K562 (cell line): ENCODE results near the gene FNBP1. TPM values are rescaled to one million over a fixed set of nuclear protein-coding genes. Genes with fewer than 3 reads are reported as not detected.

Experiments
- ATAC-seq: fragments of 200-7000 bp; cut with Tn5 transposase; 3 replicates; pipeline ENCODE4 v1.9.1; 2020; ENCODE audit warnings: moderate library complexity
- BruUV-seq: library from RNA; stranded (reverse); fragments of 400-500 nt; replicated peaks from 2 replicates; lab custom pipeline; 2021; lab: Mats Ljungman, UMichigan
- CTCF ChIA-PET: fragments of 300-600 bp; formaldehyde crosslinking; extraction: SDS; loops from one replicate; lab custom pipeline; 2021; ENCODE audit warnings: low intra/inter-chr PET ratio; lab: Yijun Ruan, JAX
- POLR2A ChIA-PET: fragments of 300-600, 350-650 bp; sonication (Branson Sonifier 250); formaldehyde crosslinking; extraction: SDS; loops from one replicate; lab custom pipeline; 2021; ENCODE audit warnings: antibody characterized with exemption, inconsistent platforms; lab: Yijun Ruan, JAX
- DNase-seq, 4 experiments: peaks; one replicate each; pipeline versions ENCODE4 v3.0.0 to v3.0.0-alpha.2; 2011 to 2018; ENCODE audit warnings: low spot score in 3 of 4, mixed read lengths in 3 of 4; ENCODE audit errors: extremely low read depth in 1 of 4
- FAIRE-seq: peaks from 2 replicates; lab custom pipeline; 2011; peaks lifted over from hg19 to GRCh38; lab: Jason Lieb, UNC
- H2AFZ ChIP-seq: 2 replicates; pipeline ENCODE4 v1.6.0; 2011; ENCODE audit warnings: low read depth, low read length, control low read depth, inconsistent platforms
- H3K27ac ChIP-seq: fragments of 200-600 bp; 3 replicates; pipeline ENCODE4 v1.8.0; 2011; ENCODE audit warnings: low read depth, mild to moderate bottlenecking, control low read depth, inconsistent platforms, low read length, moderate library complexity, mixed read lengths; ENCODE audit errors: extremely low read depth
- H3K27me3 ChIP-seq, 2 experiments: fragments of 300-600 bp in 1 of 2; 2 replicates in 1 of 2; 3 replicates in 1 of 2; pipeline versions ENCODE4 v1.6.0 to v1.8.0; 2011; ENCODE audit warnings: inconsistent platforms in 2 of 2, low read length in 2 of 2, mild to moderate bottlenecking in 1 of 2, mixed read lengths in 1 of 2, moderate library complexity in 1 of 2; ENCODE audit not compliant: control insufficient read depth in 2 of 2, insufficient read depth in 2 of 2
- H3K36me3 ChIP-seq: fragments of 300-600 bp; 3 replicates; pipeline ENCODE4 v1.8.0; 2011; ENCODE audit warnings: mild to moderate bottlenecking, low read length, inconsistent platforms; ENCODE audit not compliant: control insufficient read depth, insufficient read depth
- H3K4me1 ChIP-seq, 2 experiments: fragments of 200-600 bp in 1 of 2; replicated peaks in 1 of 2; 2 replicates in 1 of 2; 3 replicates in 1 of 2; pipeline versions ENCODE4 v1.5.1 to v1.8.0; 2011; ENCODE audit warnings: inconsistent platforms in 2 of 2, low read length in 2 of 2, mild to moderate bottlenecking in 1 of 2, mixed read lengths in 1 of 2, moderate library complexity in 1 of 2; ENCODE audit not compliant: control insufficient read depth in 2 of 2, insufficient read depth in 2 of 2
- H3K4me2 ChIP-seq: 2 replicates; pipeline ENCODE4 v1.6.1; 2011; ENCODE audit warnings: low read length, control low read depth, inconsistent platforms, mixed read lengths; ENCODE audit not compliant: insufficient read depth
- H3K4me3 ChIP-seq: fragments of 200-600 bp; sonication (generic), shearing (Covaris generic); 2 replicates; pipeline ENCODE4 v1.5.1; 2016; ENCODE audit warnings: control low read depth, inconsistent platforms
- H3K79me2 ChIP-seq: fragments of 200-600 bp; 3 replicates; pipeline ENCODE4 v1.8.0; 2011; ENCODE audit warnings: low read length, inconsistent platforms; ENCODE audit not compliant: control insufficient read depth, insufficient read depth
- H3K9ac ChIP-seq, 2 experiments: 2 replicates each; pipeline versions ENCODE4 v1.6.0 to v1.6.1; 2011; ENCODE audit warnings: low read depth in 2 of 2, low read length in 2 of 2, control low read depth in 1 of 2, inconsistent platforms in 1 of 2, mild to moderate bottlenecking in 1 of 2, mixed read lengths in 1 of 2; ENCODE audit not compliant: insufficient read depth in 1 of 2
- H3K9me1 ChIP-seq: one replicate; pipeline ENCODE4 v1.6.0; 2011; ENCODE audit warnings: inconsistent platforms, mild to moderate bottlenecking, low read length, moderate library complexity; ENCODE audit not compliant: control insufficient read depth, insufficient read depth
- H3K9me3 ChIP-seq: replicated peaks from 2 replicates; pipeline ENCODE4 v1.5.1; 2011; ENCODE audit warnings: low read depth, low read length, inconsistent platforms; ENCODE audit not compliant: control insufficient read depth, insufficient read depth
- H4K20me1 ChIP-seq: replicated peaks from 2 replicates; pipeline ENCODE4 v1.6.1; 2011; ENCODE audit warnings: low read length, inconsistent platforms, mixed read lengths; ENCODE audit not compliant: control insufficient read depth, insufficient read depth
- C11orf30 ChIP-seq: fragments of 450-650 bp; IDR thresholded peaks from 2 replicates; pipeline ENCODE4 v1.6.1; 2016; ENCODE audit warnings: low read depth, mild to moderate bottlenecking
- CC2D1A ChIP-seq: fragments of 450-650 bp; IDR thresholded peaks from 2 replicates; pipeline ENCODE4 v1.6.1; 2017; ENCODE audit warnings: mild to moderate bottlenecking
- ELK1 ChIP-seq: sonication (generic); formaldehyde crosslinking; IDR thresholded peaks from 2 replicates; pipeline ENCODE4 v1.8.1; 2022; ENCODE audit warnings: missing genetic modification reagents
- GABPB1 ChIP-seq: sonication (generic); formaldehyde crosslinking; IDR thresholded peaks from 2 replicates; pipeline ENCODE4 v1.8.0; 2022; ENCODE audit warnings: mild to moderate bottlenecking, missing genetic modification reagents
- POLR3G ChIP-seq: IDR thresholded peaks from 2 replicates; pipeline ENCODE4 v1.6.1; 2011; ENCODE audit not compliant: insufficient read length, insufficient replicate concordance; ENCODE audit errors: extremely low read depth
- RREB1 ChIP-seq: fragments of 250-450 bp; sonication (Bioruptor Pico); IDR thresholded peaks from 2 replicates; pipeline ENCODE4 v1.4.0; 2020
- SRSF9 ChIP-seq: fragments of 200-400 bp; formaldehyde crosslinking; IDR thresholded peaks from 2 replicates; pipeline ENCODE4 v1.6.1; 2017; ENCODE audit warnings: low read depth, low read length, borderline replicate concordance
- STAT5A ChIP-seq: IDR thresholded peaks from 2 replicates; pipeline ENCODE4 v1.6.1; 2012; ENCODE audit warnings: low read length, inconsistent platforms, borderline replicate concordance
- TCF3 ChIP-seq: sonication (generic); formaldehyde crosslinking; IDR thresholded peaks from 2 replicates; pipeline ENCODE4 v1.4.0; 2020; ENCODE audit warnings: mild to moderate bottlenecking, missing genetic modification reagents
- TCF7L2 ChIP-seq: fragments of 150-350 bp; IDR thresholded peaks from 2 replicates; pipeline ENCODE4 v1.6.1; 2016; ENCODE audit warnings: low read depth, mild to moderate bottlenecking, low read length, moderate library complexity
- THRAP3 ChIP-seq: fragments of 450-650 bp; IDR thresholded peaks from 2 replicates; pipeline ENCODE4 v1.6.1; 2016; ENCODE audit warnings: mild to moderate bottlenecking, inconsistent platforms, borderline replicate concordance
- TSHZ1 ChIP-seq: fragments of 250-450 bp; sonication (Bioruptor Pico); IDR thresholded peaks from 2 replicates; pipeline ENCODE4 v1.4.0; 2020; ENCODE audit warnings: mild to moderate bottlenecking, moderate library complexity
- ZNF212 ChIP-seq: fragments of 450-650 bp; formaldehyde crosslinking; IDR thresholded peaks from 2 replicates; pipeline ENCODE4 v1.4.0; 2020; ENCODE audit warnings: mild to moderate bottlenecking
- ZZZ3 ChIP-seq: fragments of 450-650 bp; IDR thresholded peaks from 2 replicates; pipeline ENCODE4 v1.6.1; 2016; ENCODE audit warnings: antibody characterized with exemption, mild to moderate bottlenecking, moderate library complexity
- WGBS: fragments of 100-300 bp; shearing (Covaris generic); methylation state at CpG from one replicate; pipeline ENCODE4 v1.1.6; 2016; ENCODE audit warnings: low coverage, mixed read lengths; ENCODE audit not compliant: insufficient coverage; ENCODE audit errors: missing lambda C conversion rate; 5-methylcytosine and 5-hydroxymethylcytosine counted together
- in situ Hi-C: fragments of 300-500 bp; cut with MboI; formaldehyde crosslinking; loops from 4 replicates; pipeline ENCODE4 v1.15.0; 2018; ENCODE audit warnings: inconsistent platforms, mixed read lengths
- intact Hi-C: fragments of 100-400 bp; cut with micrococcal nuclease; formaldehyde crosslinking; loops from 2 replicates; pipeline ENCODE4 v1.14.2; 2022
- polyA plus RNA-seq, 8 experiments: library from polyadenylated mRNA; depleted of rRNA in 4 of 8; stranded (reverse) in 5 of 8; unstranded in 3 of 8; fragments of >200 nt; fragmentation: Nextera tagmentation in 2 of 8; fragmentation: Illumina TruSeq in 1 of 8; extraction: Ambion mirVana in 2 of 8; extraction: Trizol in 1 of 8; gene quantifications; 2 replicates each; pipeline versions ENCODE4 v1.2.1 to v1.2.3, GENCODE V29; 2011 to 2014; ENCODE audit warnings: inconsistent platforms in 1 of 8, missing spikeins in 1 of 8
- total RNA-seq, 7 experiments: library from RNA; depleted of rRNA in 6 of 7; stranded (reverse); fragments of >200 nt in 6 of 7; fragmentation: Illumina TruSeq in 2 of 7; extraction: Trizol in 2 of 7; gene quantifications; 2 replicates each; pipeline versions ENCODE4 v1.2.1 to v1.2.3, GENCODE V29; 2011 to 2021; ENCODE audit warnings: low replicate concordance in 1 of 7

Gene FNBP1
- total and polyA plus RNA-seq, 9 of the 15 experiments (the other 6 are each of a cell fraction or from before 2014, with no cell fraction given), result 1.8 to 14.9 (median 7.6) TPM

GRCh38 chr9:129923589-129923988 lies 119.4 kb downstream of the FNBP1 start:
- H3K79me2 ChIP-seq, result no peaks in the 10 kb centered on the region
- no peaks in the 10 kb centered on the region for H3K4me1 ChIP-seq
- in situ Hi-C loops, result no loop called here
- ATAC-seq (no peak), FAIRE-seq (no peak), DNase-seq (no peak)
- no TSS peak for BruUV-seq
- intact Hi-C loops, result no loop called here
- no peak overlapping the region for H2AFZ ChIP-seq
- ChIA-PET POLR2A (interaction anchor here (1.1 to 1.7 kb wide), 2 partner anchors 13 to 139 kb away, joined by 3 to 5 read pairs; no protein-coding TSS in a partner anchor), CTCF (no interaction called here)
- H3K9me1 ChIP-seq, result no peaks in the 10 kb centered on the region
- no peak overlapping the region for H3K4me3 ChIP-seq
- no peaks in the 10 kb centered on the region for H3K9me3 ChIP-seq
- H3K27me3 ChIP-seq, result no peaks in the 10 kb centered on the region
- H4K20me1 ChIP-seq, result no peaks in the 10 kb centered on the region
- no peak overlapping the region for H3K27ac ChIP-seq
- 65% methylated on average over 5 of the region's 6 CpGs for WGBS
- no peaks in the 10 kb centered on the region for H3K36me3 ChIP-seq
- H3K4me2 ChIP-seq, result no peak overlapping the region
- H3K9ac ChIP-seq, result no peak overlapping the region
- TF ChIP-seq STAT5A, result no peak
- TF ChIP-seq C11orf30, result no peak
- TF ChIP-seq POLR3G, result no peak
- no peak for TF ChIP-seq THRAP3
- no peak for TF ChIP-seq TSHZ1 (CRISPR knock-in tag)
- no peak for TF ChIP-seq ZNF212 (CRISPR knock-in tag)
- no peak for TF ChIP-seq ZZZ3
- no peak for TF ChIP-seq GABPB1 (CRISPR knock-in tag)
- no peak for TF ChIP-seq ELK1 (CRISPR knock-in tag)
- TF ChIP-seq RREB1 (CRISPR knock-in tag), result no peak
- no peak for TF ChIP-seq SRSF9
- no peak for TF ChIP-seq TCF7L2
- no peak for TF ChIP-seq CC2D1A
- TF ChIP-seq TCF3 (CRISPR knock-in tag), result no peak
